Endothelial cell of umbilical vein (primary cell): ENCODE measurements around the gene CDKN1C. TPM values are rescaled to one million over a fixed set of nuclear protein-coding genes. Genes with fewer than 3 reads are reported as not detected.

ENCODE experiments used
- BruUV-seq: library from RNA; stranded (reverse); fragments of 400-500 nt; replicated peaks from 2 replicates; lab custom pipeline; 2021; lab: Mats Ljungman, UMichigan
- CTCF ChIA-PET: fragments of 300-600, 350-600 bp; sonication (Branson Sonifier 250); formaldehyde crosslinking; loops from one replicate; lab custom pipeline; 2021; ENCODE audit warnings: antibody characterized with exemption, inconsistent platforms; lab: Charles Lee
- POLR2A ChIA-PET: fragments of 300-600, 350-600 bp; sonication (Branson Sonifier 250); formaldehyde crosslinking; loops from one replicate; lab custom pipeline; 2021; ENCODE audit warnings: antibody characterized with exemption, inconsistent platforms; lab: Charles Lee
- DNase-seq: peaks from one replicate; pipeline ENCODE4 v3.0.0-alpha.2; 2011; ENCODE audit warnings: low read depth, low spot score
- FAIRE-seq: peaks from 2 replicates; lab custom pipeline; 2011; peaks lifted over from hg19 to GRCh38; lab: Jason Lieb, UNC
- H2AFZ ChIP-seq: 2 replicates; pipeline ENCODE4 v1.6.0; 2012; ENCODE audit warnings: low read depth, low read length, control low read depth, inconsistent platforms
- H3K27ac ChIP-seq: 2 replicates; pipeline ENCODE4 v1.5.1; 2011; ENCODE audit warnings: low read depth, mild to moderate bottlenecking, control low read depth, low read length, moderate library complexity; ENCODE audit not compliant: insufficient read depth
- H3K27me3 ChIP-seq, 2 experiments: 2 replicates each; pipeline versions ENCODE4 v1.6.0 to v1.6.1; 2011; ENCODE audit warnings: low read length in 2 of 2, mixed read lengths in 1 of 2; ENCODE audit not compliant: control insufficient read depth in 2 of 2, insufficient read depth in 2 of 2
- H3K36me3 ChIP-seq, 2 experiments: 2 replicates in 1 of 2; 3 replicates in 1 of 2; pipeline ENCODE4 v1.5.1; 2011; ENCODE audit warnings: low read length in 2 of 2, mild to moderate bottlenecking in 1 of 2, moderate library complexity in 1 of 2; ENCODE audit not compliant: control insufficient read depth in 2 of 2, insufficient read depth in 2 of 2; ENCODE audit errors: extremely low read depth in 1 of 2
- H3K4me1 ChIP-seq: 3 replicates; pipeline ENCODE4 v1.5.1; 2011; ENCODE audit warnings: mild to moderate bottlenecking, low read length; ENCODE audit not compliant: control insufficient read depth, insufficient read depth; ENCODE audit errors: extremely low read depth
- H3K4me2 ChIP-seq: 2 replicates; pipeline ENCODE4 v1.6.1; 2011; ENCODE audit warnings: low read length, control low read depth, mixed read lengths; ENCODE audit not compliant: insufficient read depth
- H3K4me3 ChIP-seq, 3 experiments: fragments of 200-600 bp in 1 of 3; sonication (generic), shearing (Covaris generic) in 1 of 3; replicated peaks in 1 of 3; 2 replicates each; pipeline ENCODE4 v1.5.1; 2011 to 2016; ENCODE audit warnings: control low read depth in 3 of 3, low read length in 3 of 3, mild to moderate bottlenecking in 2 of 3, inconsistent platforms in 1 of 3, low read depth in 1 of 3, moderate library complexity in 1 of 3; ENCODE audit not compliant: insufficient read depth in 1 of 3
- H3K79me2 ChIP-seq: 2 replicates; pipeline ENCODE4 v1.6.0; 2012; ENCODE audit warnings: low read length, inconsistent platforms; ENCODE audit not compliant: control insufficient read depth, insufficient read depth
- H3K9ac ChIP-seq: replicated peaks from 2 replicates; pipeline ENCODE3; 2011; ENCODE audit warnings: low read length, control low read depth; ENCODE audit not compliant: insufficient read depth; ENCODE audit errors: extremely low read depth
- H3K9me1 ChIP-seq: replicated peaks from 3 replicates; pipeline ENCODE4 v1.6.0; 2011; ENCODE audit warnings: mild to moderate bottlenecking, low read length; ENCODE audit not compliant: control insufficient read depth, insufficient read depth; ENCODE audit errors: extremely low read depth
- H3K9me3 ChIP-seq: replicated peaks from 2 replicates; pipeline ENCODE4 v1.5.1; 2012; ENCODE audit warnings: low read length, inconsistent platforms; ENCODE audit not compliant: control insufficient read depth, insufficient read depth
- H4K20me1 ChIP-seq: replicated peaks from 2 replicates; pipeline ENCODE3; 2011; ENCODE audit warnings: mild to moderate bottlenecking, low read length; ENCODE audit not compliant: control insufficient read depth, insufficient read depth; ENCODE audit errors: extremely low read depth
- CTCF ChIP-seq, 2 donors: IDR thresholded peaks; 1 replicate in 1 of 2; 2 replicates in 1 of 2; pipeline ENCODE4 v1.5.1; 2011; ENCODE audit warnings: low read length in 2 of 2, mild to moderate bottlenecking in 2 of 2, moderate library complexity in 2 of 2, control low read depth in 1 of 2, inconsistent platforms in 1 of 2, low read depth in 1 of 2; ENCODE audit not compliant: insufficient read depth in 1 of 2; ENCODE audit errors: extremely low read depth in 1 of 2
- EZH2 ChIP-seq: IDR thresholded peaks from 2 replicates; pipeline ENCODE4 v1.6.1; 2012; ENCODE audit warnings: borderline replicate concordance, low read depth, mild to moderate bottlenecking, moderate library complexity, low read length, inconsistent platforms; ENCODE audit not compliant: severe bottlenecking
- FOS ChIP-seq: IDR thresholded peaks from 2 replicates; pipeline ENCODE4 v1.6.1; 2011; ENCODE audit warnings: mild to moderate bottlenecking, low read length, moderate library complexity, borderline replicate concordance; ENCODE audit not compliant: insufficient read depth
- GATA2 ChIP-seq: IDR thresholded peaks from 2 replicates; pipeline ENCODE4 v1.7.0; 2011; ENCODE audit warnings: low read depth, mild to moderate bottlenecking, moderate library complexity, mixed read lengths, low read length; ENCODE audit not compliant: insufficient read length, insufficient read depth
- JUN ChIP-seq: IDR thresholded peaks from 2 replicates; pipeline ENCODE4 v1.6.1; 2011; ENCODE audit warnings: borderline replicate concordance, low read depth; ENCODE audit not compliant: insufficient read length, insufficient read depth
- MAX ChIP-seq: IDR thresholded peaks from 2 replicates; pipeline ENCODE4 v1.6.1; 2011; ENCODE audit not compliant: insufficient read depth, insufficient read length
- MYC ChIP-seq: IDR thresholded peaks from one replicate; pipeline ENCODE4 v1.6.1; 2011; ENCODE audit warnings: mild to moderate bottlenecking, low read depth, low read length
- POLR2A ChIP-seq: IDR thresholded peaks from 2 replicates; pipeline ENCODE4 v1.6.1; 2012; ENCODE audit warnings: low read depth, mild to moderate bottlenecking, control low read depth, low read length
- POLR2AphosphoS5 ChIP-seq: IDR thresholded peaks from 2 replicates; pipeline ENCODE4 v1.6.1; 2012; ENCODE audit warnings: low read depth, mild to moderate bottlenecking, control low read depth, low read length, moderate library complexity; ENCODE audit not compliant: insufficient read depth
- dilution Hi-C: fragments of 300-500 bp; cut with MboI; formaldehyde crosslinking; loops from one replicate; pipeline ENCODE4 v1.15.0; 2019; ENCODE audit warnings: low sequenced_read_pairs; ENCODE audit not compliant: extremely low pct_ligation_motif_present
- intact Hi-C: fragments of 100-400 bp; cut with micrococcal nuclease; formaldehyde crosslinking; loops from one replicate; pipeline ENCODE4 v1.10.0; 2022
- polyA plus RNA-seq, 4 experiments: library from polyadenylated mRNA; depleted of rRNA in 3 of 4; stranded (reverse) in 3 of 4; unstranded in 1 of 4; fragments of >200 nt; gene quantifications; 2 replicates each; pipeline versions ENCODE4 v1.2.1 to v1.2.3, GENCODE V29; 2011 to 2012; ENCODE audit warnings: missing spikeins in 1 of 4
- total RNA-seq: library from RNA; stranded (reverse); gene quantifications from 2 replicates; pipeline ENCODE4 v1.2.3, GENCODE V29; 2021

The CDKN1C gene
- total and polyA plus RNA-seq, 2 donors (not counting 3 experiments of a cell fraction or from before 2014, with no cell fraction given): 4.1 to 9.0 TPM

GRCh38 chr11:2896047-2896446 is 10.5 kb upstream of the CDKN1C start:
- H2AFZ ChIP-seq: no peak overlapping the region
- intact Hi-C loops (no loop called here), dilution Hi-C loops (no loop called here)
- FAIRE-seq (no peak), DNase-seq (no peak)
- H3K9ac ChIP-seq: no peak overlapping the region
- no peaks in the 10 kb centered on the region for H3K9me3 ChIP-seq
- H3K79me2 ChIP-seq: no peaks in the 10 kb centered on the region
- H3K27ac ChIP-seq: no peak overlapping the region
- H3K9me1 ChIP-seq: no peaks in the 10 kb centered on the region
- H3K36me3 ChIP-seq: no peaks in the 10 kb centered on the region
- CTCF ChIA-PET: interaction anchor here (1.3 kb wide), 1 partner anchor 365 kb away, joined by 4 read pairs; no protein-coding TSS in a partner anchor
- H3K4me3 ChIP-seq: no peak overlapping the region
- POLR2A ChIA-PET: no interaction called here
- H3K4me2 ChIP-seq: no peak overlapping the region
- no peaks in the 10 kb centered on the region for H3K27me3 ChIP-seq
- no TSS peak for BruUV-seq
- no peaks in the 10 kb centered on the region for H4K20me1 ChIP-seq
- TF ChIP-seq MYC: no peak
- no peak for TF ChIP-seq GATA2
- TF ChIP-seq MAX: no peak
- no peak for TF ChIP-seq JUN
- no peak for TF ChIP-seq POLR2A
- TF ChIP-seq CTCF (IDR thresholded peaks at IDR 0.05; ENCODE audit: extremely low read depth in 1 of 2, insufficient read depth in 1 of 2, low read depth in 1 of 2, low read length in 2 of 2): no peak
- no peak for TF ChIP-seq FOS
- no peak for TF ChIP-seq EZH2
- no peak for TF ChIP-seq POLR2AphosphoS5
- H3K4me1 ChIP-seq: peaks cover 35% of the 10 kb centered on the region
